KMS-11 (cell line): ENCODE data around the gene LRRC2.

ENCODE experiments used
- H2AFZ ChIP-seq: fragments of 200-600 bp; sonication (generic); 2 replicates; pipeline ENCODE4 v1.6.1; 2016; ENCODE audit warnings: antibody characterized with exemption, mixed run types, low read depth
- H3K27ac ChIP-seq: fragments of 200-600 bp; sonication (generic); 2 replicates; pipeline ENCODE4 v1.6.1; 2016; ENCODE audit warnings: mild to moderate bottlenecking, mixed run types
- H3K27me3 ChIP-seq: fragments of 200-600 bp; sonication (generic); 2 replicates; pipeline ENCODE4 v1.6.1; 2017; ENCODE audit warnings: mild to moderate bottlenecking, low read depth, mixed run types, moderate library complexity; ENCODE audit not compliant: insufficient read depth
- H3K36me3 ChIP-seq: fragments of 200-600 bp; sonication (generic); 2 replicates; pipeline ENCODE4 v1.6.1; 2017; ENCODE audit warnings: mild to moderate bottlenecking, mixed run types; ENCODE audit not compliant: insufficient read depth
- H3K4me1 ChIP-seq: fragments of 200-600 bp; sonication (generic); 2 replicates; pipeline ENCODE4 v1.6.1; 2016; ENCODE audit warnings: mild to moderate bottlenecking, low read depth, mixed run types; ENCODE audit not compliant: poor library complexity, severe bottlenecking
- H3K4me2 ChIP-seq: fragments of 200-600 bp; sonication (generic); 2 replicates; pipeline ENCODE4 v1.7.0; 2016; ENCODE audit warnings: mild to moderate bottlenecking, mixed run types
- H3K4me3 ChIP-seq: fragments of 200-600 bp; sonication (generic); IDR thresholded peaks from 2 replicates; pipeline ENCODE4 v1.6.1; 2017; ENCODE audit warnings: low read depth, low read length, mixed read lengths; ENCODE audit not compliant: insufficient read depth
- H3K79me2 ChIP-seq: fragments of 200-600 bp; sonication (generic); 2 replicates; pipeline ENCODE4 v1.6.1; 2016; ENCODE audit warnings: low read depth, mixed run types; ENCODE audit not compliant: insufficient read depth
- H3K9ac ChIP-seq: fragments of 200-600 bp; sonication (generic); 2 replicates; pipeline ENCODE4 v1.6.1; 2016; ENCODE audit warnings: mild to moderate bottlenecking, mixed run types
- H4K20me1 ChIP-seq: fragments of 200-600 bp; sonication (generic); 2 replicates; pipeline ENCODE4 v1.6.1; 2016; ENCODE audit warnings: mild to moderate bottlenecking, mixed run types; ENCODE audit not compliant: insufficient read depth
- CTCF ChIP-seq: fragments of 200-600 bp; sonication (generic); conservative IDR thresholded peaks from 2 replicates; pipeline ENCODE4 v1.6.1; 2017; ENCODE audit warnings: low read depth, mild to moderate bottlenecking, antibody characterized with exemption, low read length, moderate library complexity, mixed read lengths

The LRRC2 gene

DNA sequence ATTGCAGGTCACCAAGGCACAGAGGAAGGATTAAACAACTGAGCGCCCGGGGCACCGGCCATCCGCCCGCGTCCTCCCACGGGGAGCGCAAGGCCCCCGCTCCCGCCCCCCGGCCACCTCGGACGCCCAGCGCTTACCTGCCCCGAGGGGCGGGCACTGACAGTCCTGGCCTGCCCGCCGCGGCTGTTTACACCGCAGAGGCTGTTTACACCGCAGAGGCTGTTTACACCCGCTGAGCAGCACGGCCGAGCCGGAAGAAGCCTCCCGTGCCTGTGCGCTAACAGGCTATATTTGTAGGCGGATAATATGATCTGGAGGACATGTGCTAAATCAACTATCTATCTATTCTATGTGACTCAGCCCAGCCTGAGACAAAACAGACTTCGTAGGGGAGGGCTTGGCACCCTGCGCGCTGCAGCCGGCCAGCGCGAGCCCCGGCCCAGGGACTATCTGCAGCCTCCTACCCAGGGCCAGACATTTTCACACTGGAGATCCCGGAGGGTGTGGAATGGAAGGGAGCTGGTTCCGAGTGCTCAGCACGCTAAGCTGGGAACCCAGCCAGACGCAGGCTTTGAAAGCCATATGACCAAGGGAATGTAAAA lies at the start of gene LRRC2:
Gene LRRC2, minus strand, starts transcription at position 263 of the 602 bp plus-strand sequence. CDS start 14,711 bp downstream, outside the sequence.
- Histone ChIP-seq H3K4me2 (no peak within 1 kb of the TSS), H2AFZ (no peak within 1 kb of the TSS), H3K27me3 (no peaks in the 10 kb centered on the region), H3K36me3 (no peaks in the 10 kb centered on the region), H4K20me1 (no peaks in the 10 kb centered on the region), H3K27ac (no peak within 1 kb of the TSS), H3K4me3 (no peak within 1 kb of the TSS), H3K9ac (no peak within 1 kb of the TSS), H3K4me1 (no peaks in the 10 kb centered on the region), H3K79me2 (no peaks in the 10 kb centered on the region)
- no peak for TF ChIP-seq CTCF

DNA sequence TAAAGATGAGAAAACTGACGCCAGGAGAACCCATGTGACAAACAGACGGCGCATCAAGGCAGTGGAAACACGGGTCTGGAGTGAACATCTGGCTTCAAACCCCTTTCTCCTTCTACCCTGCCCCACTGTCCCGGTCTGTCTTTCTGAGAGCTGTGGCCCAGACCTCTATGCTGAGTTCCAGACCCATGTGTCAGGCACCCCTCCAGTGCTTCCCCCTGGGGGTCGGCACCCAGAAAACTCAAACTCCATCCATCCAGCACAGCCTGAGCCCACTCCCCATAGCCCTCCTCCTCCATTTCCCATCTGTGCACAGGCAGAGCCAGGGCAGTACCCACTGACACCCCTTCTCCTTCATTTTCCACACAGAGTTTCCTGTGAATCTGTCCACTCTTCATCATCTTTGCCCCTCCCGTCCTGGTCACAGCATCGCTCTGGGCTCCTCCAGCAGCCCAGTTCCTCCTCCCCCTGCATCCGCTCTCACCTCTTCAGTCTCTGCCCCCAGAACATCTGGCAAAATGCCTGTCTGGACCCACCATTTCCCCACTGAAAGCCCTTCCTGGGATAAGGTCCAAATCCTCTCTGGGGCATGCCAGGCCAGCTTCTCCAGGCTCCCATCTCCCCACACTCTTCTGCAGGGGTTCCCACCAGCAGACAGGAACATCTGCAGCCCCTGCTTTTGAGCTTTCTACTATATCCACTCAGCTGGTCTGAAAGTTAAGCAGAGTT lies 49.1 kb upstream of the LRRC2 start:
- Histone ChIP-seq H3K9ac (no peak overlapping the region), H3K4me3 (no peak overlapping the region), H4K20me1 (no peaks in the 10 kb centered on the region), H2AFZ (no peak overlapping the region), H3K27ac (no peak overlapping the region), H3K27me3 (no peaks in the 10 kb centered on the region), H3K79me2 (no peaks in the 10 kb centered on the region), H3K36me3 (no peaks in the 10 kb centered on the region), H3K4me1 (no peaks in the 10 kb centered on the region), H3K4me2 (no peak overlapping the region)
- TF ChIP-seq CTCF, result no peak

DNA sequence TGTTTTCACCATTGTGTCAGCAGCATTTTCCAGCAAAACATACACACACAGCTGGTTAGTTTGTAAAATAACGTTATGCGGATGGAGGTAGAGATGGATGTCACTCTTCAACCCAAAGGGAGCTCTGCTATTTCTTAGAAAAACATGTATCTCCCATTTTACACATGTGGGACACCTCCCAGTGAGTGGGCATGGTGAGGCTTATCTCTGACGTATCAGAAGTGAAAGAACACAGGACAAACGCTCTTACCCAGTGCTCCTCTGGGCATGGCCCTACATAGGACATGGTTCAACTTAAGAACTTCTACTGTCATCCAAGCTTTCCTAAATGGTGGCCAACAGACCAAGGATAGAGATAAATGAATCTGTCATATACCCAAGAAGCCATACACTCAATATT lies 48.3 kb upstream of the LRRC2 start:
- Histone ChIP-seq H3K27ac (no peak overlapping the region), H3K9ac (no peak overlapping the region), H4K20me1 (no peaks in the 10 kb centered on the region), H3K4me2 (no peak overlapping the region), H3K79me2 (no peaks in the 10 kb centered on the region), H3K4me1 (no peaks in the 10 kb centered on the region), H3K36me3 (no peaks in the 10 kb centered on the region), H3K27me3 (no peaks in the 10 kb centered on the region), H3K4me3 (no peak overlapping the region), H2AFZ (no peak overlapping the region)
- no peak for TF ChIP-seq CTCF

DNA sequence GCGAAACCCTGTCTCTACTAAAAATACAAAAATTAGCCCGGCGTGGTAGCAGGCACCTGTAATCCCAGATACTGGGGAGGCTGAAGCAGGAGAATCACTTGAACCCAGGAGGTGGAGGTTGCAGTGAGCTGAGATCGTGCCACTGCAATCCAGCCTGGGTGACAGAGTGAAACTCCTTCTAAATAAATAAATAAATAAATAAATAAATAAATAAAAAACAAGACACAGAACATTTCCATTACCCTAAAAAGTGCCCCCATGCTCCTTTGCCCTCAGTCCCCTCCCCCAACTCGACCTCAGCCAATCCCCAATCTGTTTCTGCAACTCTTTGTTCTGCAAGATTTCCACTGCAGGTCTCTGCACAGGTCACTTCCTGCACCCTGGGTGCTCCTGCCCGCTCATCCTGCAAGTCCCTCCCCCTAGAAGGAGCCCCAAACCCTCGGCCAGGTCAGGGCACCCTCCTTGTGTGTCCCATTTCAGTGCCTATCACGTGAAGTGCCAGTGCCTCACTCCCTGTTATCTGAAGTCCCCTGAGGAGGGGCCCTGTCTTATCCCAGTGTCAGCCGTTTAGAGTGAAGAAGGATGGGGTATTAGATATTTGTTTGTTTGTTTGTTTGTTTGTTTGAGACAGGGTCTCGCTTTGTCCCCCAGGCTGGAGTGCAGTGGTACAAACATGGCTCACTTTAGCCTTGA lies 47.4 kb upstream of the LRRC2 start:
- H3K4me2 ChIP-seq, result no peak overlapping the region
- H3K36me3 ChIP-seq, result no peaks in the 10 kb centered on the region
- no peak overlapping the region for H3K4me3 ChIP-seq
- H3K4me1 ChIP-seq, result no peaks in the 10 kb centered on the region
- no peak overlapping the region for H2AFZ ChIP-seq
- H3K9ac ChIP-seq, result no peak overlapping the region
- H3K27me3 ChIP-seq, result no peaks in the 10 kb centered on the region
- no peak for TF ChIP-seq CTCF
- no peaks in the 10 kb centered on the region for H3K79me2 ChIP-seq
- H4K20me1 ChIP-seq, result no peaks in the 10 kb centered on the region
- no peak overlapping the region for H3K27ac ChIP-seq
